Measurements from ENCODE around the gene EHHADH. TPM values are rescaled to one million over a fixed set of nuclear protein-coding genes. Genes with fewer than 3 reads are reported as not detected.

The EHHADH gene
- total RNA-seq, 4 donors from 2014 or later, result 1.4 to 3.4 (median 1.7) TPM

GRCh38 chr3:185153171-185153771 is 100.6 kb downstream of the EHHADH start:
- Histone ChIP-seq H3K27ac (no peak overlapping the region), H3K4me1 (no peaks in the 10 kb centered on the region), H3K36me3 (no peaks in the 10 kb centered on the region), H3K4me3 (peak overlapping the region; percentile 46 to 58 (median 54)), H3K27me3 (peaks cover 30 to 46% (median 44%) of the 10 kb centered on the region in 3 donors), H3K9me3 (no peaks in the 10 kb centered on the region)
- no peak for TF ChIP-seq CTCF (IDR thresholded peaks at IDR 0.05 in 4 of 5, conservative IDR thresholded peaks at IDR 0.05 in 1 of 5)
- no peak for TF ChIP-seq POLR2A (IDR thresholded peaks at IDR 0.05)
- no peak for ATAC-seq
- intact Hi-C loops (cut with DNase I; ENCODE audit: low total_unique reads), result no loop called here
- in situ Hi-C loops (cut with MboI; ENCODE audit: low sequenced_read_pairs in 4 of 4), result no loop called here
- no peak for DNase-seq

GRCh38 chr3:185152410-185153170 is 101.3 kb downstream of the EHHADH start, which contains the start of gene C3orf70:
Gene C3orf70, minus strand, starts transcription at chr3:185153060. Its CDS starts 237 bp downstream, at chr3:185152823.
- in situ Hi-C loops (cut with MboI; ENCODE audit: low sequenced_read_pairs in 4 of 4), result no loop called here
- Histone ChIP-seq H3K9me3 (no peaks in the 10 kb centered on the region), H3K27me3 (peaks cover 30 to 46% (median 44%) of the 10 kb centered on the region in 3 donors), H3K4me1 (no peaks in the 10 kb centered on the region), H3K4me3 (peak within 1 kb of the TSS; percentile 53 to 59 (median 57)), H3K27ac (peak within 1 kb of the TSS; percentile 53 to 68 (median 63)), H3K36me3 (no peaks in the 10 kb centered on the region)
- TF ChIP-seq CTCF (IDR thresholded peaks at IDR 0.05 in 4 of 5, conservative IDR thresholded peaks at IDR 0.05 in 1 of 5), result no peak
- no peak for TF ChIP-seq POLR2A (IDR thresholded peaks at IDR 0.05)
- ATAC-seq (peak; percentile 43 to 44), DNase-seq (peak in 1 of 2 donors; percentile 12)
- intact Hi-C loops (cut with DNase I; ENCODE audit: low total_unique reads), result no loop called here

GRCh38 chr3:185151964-185152409 is 101.9 kb downstream of the EHHADH start:
- no peak for ATAC-seq
- no peak for DNase-seq
- in situ Hi-C loops (cut with MboI; ENCODE audit: low sequenced_read_pairs in 4 of 4), result no loop called here
- no peaks in the 10 kb centered on the region for H3K9me3 ChIP-seq
- peak overlapping the region; percentile 51 to 59 (median 55) for H3K4me3 ChIP-seq
- H3K4me1 ChIP-seq, result no peaks in the 10 kb centered on the region
- peaks cover 30 to 46% (median 44%) of the 10 kb centered on the region in 3 donors for H3K27me3 ChIP-seq
- intact Hi-C loops (cut with DNase I; ENCODE audit: low total_unique reads), result no loop called here
- no peaks in the 10 kb centered on the region for H3K36me3 ChIP-seq
- TF ChIP-seq CTCF (IDR thresholded peaks at IDR 0.05 in 4 of 5, conservative IDR thresholded peaks at IDR 0.05 in 1 of 5) (no peak), POLR2A (IDR thresholded peaks at IDR 0.05) (no peak)
- H3K27ac ChIP-seq, result peak overlapping the region; percentile 53 to 68 (median 63)

GRCh38 chr3:185151101-185151963 is 102.5 kb downstream of the EHHADH start:
- H3K27ac ChIP-seq, result peak overlapping the region in 2 of 4 donors; percentile 53 to 62
- H3K9me3 ChIP-seq, result no peaks in the 10 kb centered on the region
- in situ Hi-C loops (cut with MboI; ENCODE audit: low sequenced_read_pairs in 4 of 4), result no loop called here
- H3K27me3 ChIP-seq, result peaks cover 30 to 46% (median 44%) of the 10 kb centered on the region in 3 donors
- no peak for ATAC-seq
- DNase-seq, result no peak
- no peak for TF ChIP-seq POLR2A (IDR thresholded peaks at IDR 0.05)
- no peak for TF ChIP-seq CTCF (IDR thresholded peaks at IDR 0.05 in 4 of 5, conservative IDR thresholded peaks at IDR 0.05 in 1 of 5)
- no peaks in the 10 kb centered on the region for H3K4me1 ChIP-seq
- intact Hi-C loops (cut with DNase I; ENCODE audit: low total_unique reads), result no loop called here
- no peaks in the 10 kb centered on the region for H3K36me3 ChIP-seq
- peak overlapping the region in 3 of 4 donors; percentile 51 to 58 (median 52) for H3K4me3 ChIP-seq
